Ovary (tissue), 9 donors: ENCODE results near the gene ATXN2. TPM values are rescaled to one million over a fixed set of nuclear protein-coding genes. Genes with fewer than 3 reads are reported as not detected.
"Not testable (repeated sequence)": the region's sequence is repeated elsewhere in the genome, so short reads cannot be mapped to it uniquely, and the experiment has no call there.

Experiments used
- DNase-seq, 5 donors: peaks; one replicate each; pipeline ENCODE4 v3.0.0-alpha.2; 2019 to 2020
- H3K27ac ChIP-seq, 2 donors: fragments of 200-600 bp; one replicate each; pipeline versions ENCODE4 v1.5.1 to v1.8.0; 2019 to 2022
- H3K27me3 ChIP-seq: fragments of 200-600 bp; one replicate; pipeline ENCODE4 v1.8.0; 2022
- H3K36me3 ChIP-seq: fragments of 200-600 bp; sonication (generic); one replicate; pipeline ENCODE4 v1.5.1; 2019
- H3K4me1 ChIP-seq: one replicate; pipeline ENCODE4 v1.8.1; 2013; ENCODE audit warnings: mild to moderate bottlenecking, moderate library complexity; ENCODE audit not compliant: insufficient read depth
- H3K4me3 ChIP-seq: fragments of 200-600 bp; sonication (generic); one replicate; pipeline ENCODE4 v1.5.1; 2017
- H3K9me3 ChIP-seq, 2 donors: fragments of 200-600 bp in 1 of 2; sonication (generic) in 1 of 2; one replicate each; pipeline versions ENCODE4 v1.5.1 to v1.8.1; 2013 to 2019; ENCODE audit warnings: mild to moderate bottlenecking in 1 of 2, moderate library complexity in 1 of 2
- CTCF ChIP-seq, 3 donors: fragments of 450-650 bp in 2 of 3; fragments of 200-600 bp in 1 of 3; IDR thresholded peaks; one replicate each; pipeline versions ENCODE4 v1.5.1 to v1.8.0; 2016 to 2022; ENCODE audit warnings: antibody characterized with exemption in 3 of 3, mild to moderate bottlenecking in 1 of 3
- EP300 ChIP-seq: sonication (generic); formaldehyde crosslinking; IDR thresholded peaks from one replicate; pipeline ENCODE4 v1.6.1; 2017; ENCODE audit warnings: antibody characterized with exemption
- POLR2A ChIP-seq: fragments of 450-650 bp; IDR thresholded peaks from one replicate; pipeline ENCODE4 v1.6.1; 2017; ENCODE audit warnings: antibody characterized with exemption, mild to moderate bottlenecking, moderate library complexity
- WGBS, 3 donors: extraction: QIAGEN DNeasy Blood & Tissue Kit in 1 of 3; methylation state at CpG; one replicate each; pipeline versions ENCODE4 v1.1.5 to v1.1.7; 2013 to 2017; 5-methylcytosine and 5-hydroxymethylcytosine counted together
- intact Hi-C, 4 donors: fragments of 100-400 bp; cut with DNase I; formaldehyde crosslinking; loops; one replicate each; pipeline versions ENCODE4 v1.11.0 to v1.15.1; 2022 to 2023
- polyA plus RNA-seq, 2 donors: library from polyadenylated mRNA; stranded (reverse); fragments of 200-250 nt in 1 of 2; fragments of 350-450 nt in 1 of 2; fragmentation: Illumina TruSeq in 1 of 2; extraction: RNeasy Lipid Tissue Mini Kit (QIAGEN cat#74804) in 1 of 2; gene quantifications; one replicate each; pipeline ENCODE4 v1.2.3, GENCODE V29; 2013 to 2014
- total RNA-seq, 7 donors: library from RNA; depleted of rRNA in 2 of 7; stranded (reverse); fragments of >200 nt in 2 of 7; fragmentation: NEBNext Ultra II Directional in 3 of 7; extraction: Animal tissue kit (Norgen Biotek cat#: 25700) in 3 of 7; gene quantifications; one replicate each; pipeline versions ENCODE4 v1.1.0 to v1.2.4, GENCODE V29; 2016 to 2023
- donor health status: DM: no; HTN: no; CAD: no; lungs with moderate emphysema.
- donor health status: DM: no; HTN: no; CAD: no.
- donor health status: Bipolar disorder and iron deficiency.
- donor health status: DM: yes; HTN: yes; CAD: no.
- donor health status: DM: no; HTN: no; CAD: no.
- donor health status: DM: yes; HTN: yes; CAD: no.

ATXN2 gene
- total and polyA plus RNA-seq, 9 donors = 28.4 to 106 (median 60.9) TPM

- intact Hi-C loops = no loop called here
- DNase-seq = no peak
- WGBS, 3 donors = 90 to 100% (median 100%) methylated on average over 1 of the region's 1 CpG
- TF ChIP-seq EP300 (no peak), CTCF (IDR thresholded peaks at IDR 0.05) (no peak), POLR2A (no peak)
- Histone ChIP-seq H3K27ac (no peak overlapping the region), H3K4me1 (peaks cover 8% of the 10 kb centered on the region), H3K27me3 (no peaks in the 10 kb centered on the region), H3K36me3 (no peaks in the 10 kb centered on the region), H3K9me3 (no peaks in the 10 kb centered on the region), H3K4me3 (no peak overlapping the region)
Measured at GRCh38 chr12:111573476-111573875, 25.6 kb downstream of the ATXN2 start.

DNA sequence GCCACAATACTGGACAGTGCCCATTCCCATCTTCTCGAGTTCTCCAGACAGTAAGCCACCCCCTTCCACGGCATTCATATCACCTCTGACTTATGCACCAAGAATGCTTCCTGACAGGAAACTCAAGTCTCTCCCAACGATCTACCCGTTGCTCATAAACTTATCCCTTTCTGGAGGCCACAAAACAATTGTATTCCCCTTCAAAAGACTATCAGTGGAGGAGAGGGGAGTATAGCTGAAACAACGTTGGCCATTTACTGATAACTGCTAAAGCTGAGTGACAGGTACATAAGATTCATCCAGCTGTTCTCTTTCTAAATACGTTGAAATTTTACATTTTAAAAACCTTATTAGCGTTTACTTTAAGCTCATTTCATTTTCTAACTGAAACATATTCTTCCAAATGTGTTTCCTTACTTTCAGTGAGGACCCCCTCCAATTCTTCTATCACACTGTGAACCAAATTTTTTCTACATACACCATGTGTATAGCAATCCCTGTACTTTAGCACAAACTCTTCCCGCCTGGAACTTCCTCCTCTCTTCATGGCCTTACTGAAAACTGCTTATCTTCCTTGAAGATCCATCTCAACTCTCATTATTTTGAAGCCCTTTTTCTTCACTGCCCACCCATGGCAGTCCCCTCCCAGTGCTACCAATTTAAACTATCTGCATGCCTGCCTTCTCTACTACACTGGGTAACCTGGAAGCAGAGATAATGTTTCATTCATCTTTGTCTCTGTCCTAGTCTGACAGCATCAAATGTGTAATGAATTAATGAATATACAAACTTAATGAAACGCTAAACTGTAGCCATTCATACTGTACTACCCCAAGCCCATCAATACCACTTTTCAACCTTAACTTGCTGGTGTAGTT, 28.8 kb downstream of the ATXN2 start:
- H3K4me3 ChIP-seq = no peak overlapping the region
- no peak for TF ChIP-seq POLR2A
- no peak for TF ChIP-seq CTCF (IDR thresholded peaks at IDR 0.05)
- no peak for TF ChIP-seq EP300
- intact Hi-C loops = no loop called here
- H3K27me3 ChIP-seq = no peaks in the 10 kb centered on the region
- no peak overlapping the region for H3K27ac ChIP-seq
- H3K36me3 ChIP-seq = no peaks in the 10 kb centered on the region
- no peak for DNase-seq
- 29 to 35% (median 31%) methylated on average over 9 of the region's 9 CpGs for WGBS, 3 donors
- H3K9me3 ChIP-seq = no peaks in the 10 kb centered on the region
- H3K4me1 ChIP-seq = peaks cover 8% of the 10 kb centered on the region

DNA sequence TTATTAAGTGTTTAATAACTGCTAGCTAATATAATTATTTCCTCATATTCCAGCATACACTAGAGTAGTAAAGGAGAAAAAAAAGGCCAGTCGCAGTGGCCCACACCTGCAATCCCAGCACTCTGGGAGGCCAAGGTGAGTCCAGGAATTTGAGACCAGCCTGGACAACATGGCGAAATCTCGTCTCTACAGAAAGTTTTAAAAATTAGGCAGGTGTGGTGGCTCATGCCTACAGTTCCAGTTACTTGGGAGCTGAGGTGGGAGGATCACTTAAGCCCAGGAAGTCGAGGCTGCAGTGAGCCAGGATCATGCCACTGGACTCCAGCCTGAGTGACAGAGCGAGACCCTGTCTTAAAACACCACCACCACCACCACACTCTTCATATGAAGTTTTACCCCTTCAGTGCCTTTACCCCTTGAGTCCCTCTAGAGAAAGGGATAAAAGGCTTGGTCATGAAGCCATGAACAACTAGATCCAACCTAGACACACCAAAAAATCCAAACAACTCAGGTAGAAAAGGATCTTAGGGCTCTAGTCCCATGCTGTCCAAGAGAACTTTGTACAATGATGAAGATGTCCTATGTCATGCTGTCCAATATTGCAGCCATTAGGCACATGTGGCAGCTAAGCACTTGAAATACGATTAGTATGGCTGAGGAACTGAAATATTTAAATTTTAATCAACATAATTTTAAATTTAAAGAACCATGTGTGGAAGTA, 29.6 kb downstream of the ATXN2 start:
- Histone ChIP-seq H3K4me3 (no peak overlapping the region), H3K9me3 (no peaks in the 10 kb centered on the region), H3K27me3 (no peaks in the 10 kb centered on the region), H3K36me3 (no peaks in the 10 kb centered on the region), H3K4me1 (peaks cover 3% of the 10 kb centered on the region), H3K27ac (no peak overlapping the region)
- no peak for TF ChIP-seq CTCF (IDR thresholded peaks at IDR 0.05)
- no peak for TF ChIP-seq POLR2A
- no peak for TF ChIP-seq EP300
- intact Hi-C loops = no loop called here
- DNase-seq = no peak
- WGBS, 3 donors = 85 to 88% (median 88%) methylated on average over 6 of the region's 6 CpGs

DNA sequence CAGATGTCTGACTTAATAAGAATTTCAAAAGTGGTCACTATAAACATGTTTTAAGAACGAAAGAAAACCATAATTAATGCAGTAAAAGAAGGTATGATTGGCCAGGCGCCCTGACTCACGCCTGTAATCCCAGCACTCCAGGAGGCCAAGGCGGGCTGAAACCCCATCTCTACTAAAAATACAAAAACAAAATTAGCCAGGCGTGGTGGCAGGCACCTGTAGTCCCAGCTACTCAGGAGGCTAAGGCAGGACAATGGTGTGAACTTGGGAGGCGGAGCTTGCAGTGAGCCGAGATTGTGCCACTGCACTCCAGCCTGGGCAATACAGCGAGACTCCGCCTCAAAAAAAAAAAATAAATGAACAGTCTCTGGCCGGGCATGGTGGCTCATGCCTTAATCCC, 38.3 kb downstream of the ATXN2 start:
- H3K9me3 ChIP-seq, intact Hi-C loops, H3K27me3 ChIP-seq, DNase-seq, H3K4me3 ChIP-seq, H3K27ac ChIP-seq, H3K4me1 ChIP-seq, H3K36me3 ChIP-seq: not testable (repeated sequence)
- WGBS, 3 donors = 84 to 87% (median 86%) methylated on average over 10 of the region's 10 CpGs

- intact Hi-C loops = no loop called here
- no peak for DNase-seq
- no peak overlapping the region for H3K4me3 ChIP-seq
- no peak overlapping the region for H3K27ac ChIP-seq
- H3K36me3 ChIP-seq = no peaks in the 10 kb centered on the region
- 18 to 32% (median 24%) methylated on average over 3 of the region's 3 CpGs for WGBS, 3 donors
- peaks cover 6% of the 10 kb centered on the region for H3K4me1 ChIP-seq
- no peak for TF ChIP-seq POLR2A
- no peak for TF ChIP-seq CTCF (IDR thresholded peaks at IDR 0.05)
- TF ChIP-seq EP300 = no peak
- no peaks in the 10 kb centered on the region for H3K9me3 ChIP-seq
- no peaks in the 10 kb centered on the region for H3K27me3 ChIP-seq
Measured at GRCh38 chr12:111558107-111558376, 41.1 kb downstream of the ATXN2 start.
